ENCODE results near the gene RPUSD1.

DNA sequence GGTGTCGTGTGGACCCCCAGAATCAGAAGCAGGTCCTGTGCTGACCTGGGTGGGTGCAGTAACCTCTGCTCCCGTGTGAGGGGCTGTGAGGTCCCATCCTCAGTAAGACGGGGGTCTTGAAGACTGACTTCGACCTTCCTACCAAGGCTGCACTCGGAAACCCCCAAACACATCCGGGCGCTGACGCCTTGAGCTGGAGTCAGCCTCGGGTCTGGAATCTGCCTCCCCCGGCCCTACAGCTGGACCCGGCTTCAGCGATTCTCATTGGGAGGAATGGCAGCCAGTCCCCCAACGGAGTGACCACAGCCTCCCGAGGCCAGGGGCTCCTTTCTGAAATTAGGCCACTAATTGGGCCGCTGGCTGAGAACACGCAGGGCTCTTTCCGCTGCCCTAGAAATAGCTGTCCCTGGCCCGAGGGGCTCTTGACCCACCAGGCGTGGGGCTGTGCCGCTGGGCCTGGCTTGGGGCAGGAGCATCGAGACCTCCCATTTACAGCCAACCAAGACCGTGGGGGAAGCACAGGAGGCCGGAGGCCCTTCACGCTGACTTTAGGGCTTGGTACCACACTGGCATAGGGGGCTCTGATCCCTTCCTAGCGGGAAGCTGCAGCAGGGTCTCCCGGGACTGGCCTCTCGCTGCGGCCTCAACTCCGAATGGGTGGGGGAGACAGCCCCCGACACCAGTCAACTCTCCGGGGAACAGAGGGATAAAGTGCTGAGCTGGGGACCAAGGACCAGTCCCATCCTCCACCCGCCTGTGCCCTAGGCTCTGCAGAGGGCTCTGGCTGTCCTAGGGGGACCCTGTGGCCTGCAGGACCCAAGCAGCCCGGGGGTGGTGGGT, 15.0 kb upstream of the RPUSD1 start:
- TF ChIP-seq, protein P1, sequence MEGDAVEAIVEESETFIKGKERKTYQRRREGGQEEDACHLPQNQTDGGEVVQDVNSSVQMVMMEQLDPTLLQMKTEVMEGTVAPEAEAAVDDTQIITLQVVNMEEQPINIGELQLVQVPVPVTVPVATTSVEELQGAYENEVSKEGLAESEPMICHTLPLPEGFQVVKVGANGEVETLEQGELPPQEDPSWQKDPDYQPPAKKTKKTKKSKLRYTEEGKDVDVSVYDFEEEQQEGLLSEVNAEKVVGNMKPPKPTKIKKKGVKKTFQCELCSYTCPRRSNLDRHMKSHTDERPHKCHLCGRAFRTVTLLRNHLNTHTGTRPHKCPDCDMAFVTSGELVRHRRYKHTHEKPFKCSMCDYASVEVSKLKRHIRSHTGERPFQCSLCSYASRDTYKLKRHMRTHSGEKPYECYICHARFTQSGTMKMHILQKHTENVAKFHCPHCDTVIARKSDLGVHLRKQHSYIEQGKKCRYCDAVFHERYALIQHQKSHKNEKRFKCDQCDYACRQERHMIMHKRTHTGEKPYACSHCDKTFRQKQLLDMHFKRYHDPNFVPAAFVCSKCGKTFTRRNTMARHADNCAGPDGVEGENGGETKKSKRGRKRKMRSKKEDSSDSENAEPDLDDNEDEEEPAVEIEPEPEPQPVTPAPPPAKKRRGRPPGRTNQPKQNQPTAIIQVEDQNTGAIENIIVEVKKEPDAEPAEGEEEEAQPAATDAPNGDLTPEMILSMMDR (IDR thresholded peaks at IDR 0.05; ENCODE audit: poor library complexity): no peak
- TF ChIP-seq EZH2 (IDR thresholded peaks at IDR 0.05; ENCODE audit: borderline replicate concordance): no peak
- TF ChIP-seq EZH2phosphoT487 (IDR thresholded peaks at IDR 0.05; ENCODE audit: low read depth, severe bottlenecking, unreplicated experiment): no peak
